Measurements from ENCODE around the gene CNTNAP3.
"Not testable (repeated sequence)": the region's sequence is repeated elsewhere in the genome, so short reads cannot be mapped to it uniquely, and the experiment has no call there.

The CNTNAP3 gene

DNA sequence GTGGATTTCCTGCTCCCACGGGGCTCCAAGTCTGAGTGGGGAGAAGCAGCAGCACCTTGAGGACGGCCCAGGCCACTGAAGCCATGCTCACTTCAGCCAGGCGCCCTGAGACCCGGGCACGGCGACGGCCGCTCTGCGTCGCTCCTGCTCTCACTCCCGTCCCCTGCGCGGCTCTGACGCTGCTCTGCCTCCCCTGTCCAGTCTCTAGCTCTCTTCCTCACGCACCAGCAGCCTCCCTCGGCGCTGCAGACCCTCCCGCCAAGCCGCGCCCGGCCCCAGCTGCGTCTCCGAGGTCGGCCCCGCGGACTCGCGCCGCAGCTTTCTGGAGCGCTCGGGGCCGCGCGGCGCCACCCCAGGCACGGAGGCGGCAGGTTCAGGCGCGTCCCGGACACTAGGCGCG, at the start of gene CNTNAP3:
TSS of gene CNTNAP3 (minus strand) at position 188 of the 400 bp plus-strand sequence. CDS start at position 85, 103 bp downstream.
- H3K27me3 ChIP-seq (ENCODE audit: insufficient read depth, low read depth, severe bottlenecking); DNase-seq; H3K9me3 ChIP-seq (ENCODE audit: severe bottlenecking); H3K27ac ChIP-seq; H3K4me3 ChIP-seq (ENCODE audit: low read depth, low read length); H3K36me3 ChIP-seq: not testable (repeated sequence)

DNA sequence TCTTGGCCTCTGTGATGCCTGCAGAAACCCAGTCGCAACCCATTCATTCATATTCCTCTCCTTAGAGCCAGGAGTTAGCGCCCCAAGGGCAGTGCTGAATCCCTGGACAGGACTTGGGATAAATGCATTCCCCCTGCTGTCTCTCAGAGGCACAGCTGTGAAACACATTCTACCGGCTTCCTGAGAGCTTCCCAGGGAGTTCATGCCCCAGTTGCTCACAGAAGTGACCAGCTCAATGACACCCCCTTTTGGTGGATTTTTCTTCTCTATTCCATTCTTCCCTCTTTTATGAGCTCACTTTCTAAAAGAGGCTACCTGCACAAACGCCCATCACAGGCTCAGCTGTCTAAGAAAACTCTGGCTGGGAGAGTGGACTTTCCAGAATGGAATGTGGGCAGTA, 8.0 kb downstream of the CNTNAP3 start:
- H3K4me3 ChIP-seq (ENCODE audit: low read depth, low read length); DNase-seq; H3K27ac ChIP-seq; H3K36me3 ChIP-seq; H3K9me3 ChIP-seq (ENCODE audit: severe bottlenecking); H3K27me3 ChIP-seq (ENCODE audit: insufficient read depth, low read depth, severe bottlenecking): not testable (repeated sequence)

DNA sequence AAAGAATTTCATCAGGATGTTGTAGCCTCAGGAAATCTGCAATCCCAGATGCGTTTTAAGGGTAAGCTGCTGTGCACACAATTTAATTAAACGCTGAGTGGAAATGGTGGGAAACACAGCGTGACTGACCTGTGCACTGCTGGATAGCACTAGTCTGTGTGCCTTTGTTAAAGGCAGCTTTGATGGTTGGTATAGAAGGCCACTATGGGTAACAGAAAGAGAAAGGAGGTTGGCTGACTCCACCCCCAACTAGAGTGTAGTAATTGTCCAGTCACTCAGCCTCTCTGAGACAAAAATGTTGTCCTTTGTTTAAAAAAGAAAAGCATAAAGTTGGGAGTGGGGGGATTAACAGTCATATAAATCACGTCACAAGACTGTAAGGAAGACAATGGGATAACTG, 45.5 kb downstream of the CNTNAP3 start:
- H3K4me3 ChIP-seq (ENCODE audit: low read depth, low read length); H3K27ac ChIP-seq; H3K27me3 ChIP-seq (ENCODE audit: insufficient read depth, low read depth, severe bottlenecking); H3K9me3 ChIP-seq (ENCODE audit: severe bottlenecking); DNase-seq; H3K36me3 ChIP-seq: not testable (repeated sequence)

DNA sequence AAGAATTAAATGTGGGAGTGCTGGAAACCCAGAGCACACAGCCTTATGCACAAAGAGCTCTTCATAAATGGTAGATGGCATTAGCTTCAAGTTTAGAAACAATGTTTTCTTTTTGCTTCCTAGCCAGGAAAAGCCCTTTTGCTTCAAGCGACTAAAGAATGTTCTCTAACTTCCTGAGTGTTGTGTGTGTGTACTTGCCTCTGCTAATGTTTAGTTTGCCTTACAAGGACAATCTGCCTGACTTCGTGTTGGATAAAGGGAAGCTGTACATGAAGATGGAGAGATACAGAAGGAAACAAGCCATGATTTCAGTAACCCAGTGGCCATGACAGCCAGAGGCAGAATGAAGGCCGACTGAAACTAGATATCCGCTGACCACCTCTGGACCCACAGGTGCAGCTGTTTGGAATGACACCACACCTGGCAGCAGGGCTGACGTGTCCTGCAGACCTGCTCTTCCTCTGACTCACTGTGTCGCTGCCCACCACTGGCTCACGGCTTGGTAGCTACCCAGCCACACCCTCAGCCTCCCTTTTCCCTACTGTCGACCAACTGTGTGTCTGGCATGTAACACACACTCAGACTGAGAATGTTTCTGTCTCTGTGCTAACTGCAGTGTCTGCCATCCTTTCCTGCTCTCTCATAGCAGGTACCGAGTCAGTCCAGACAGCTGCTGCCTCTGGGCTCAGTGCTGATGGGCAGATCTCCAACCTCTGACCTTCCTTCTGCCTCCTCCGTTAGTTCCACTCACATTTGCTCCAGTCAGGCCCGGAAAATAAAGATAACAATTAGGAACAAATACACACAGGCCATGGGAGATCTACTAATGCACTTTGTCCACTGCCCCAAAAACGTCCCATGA, 55.6 kb downstream of the CNTNAP3 start:
- H3K36me3 ChIP-seq; H3K4me3 ChIP-seq (ENCODE audit: low read depth, low read length); H3K27me3 ChIP-seq (ENCODE audit: insufficient read depth, low read depth, severe bottlenecking); DNase-seq; H3K9me3 ChIP-seq (ENCODE audit: severe bottlenecking); H3K27ac ChIP-seq: not testable (repeated sequence)

DNA sequence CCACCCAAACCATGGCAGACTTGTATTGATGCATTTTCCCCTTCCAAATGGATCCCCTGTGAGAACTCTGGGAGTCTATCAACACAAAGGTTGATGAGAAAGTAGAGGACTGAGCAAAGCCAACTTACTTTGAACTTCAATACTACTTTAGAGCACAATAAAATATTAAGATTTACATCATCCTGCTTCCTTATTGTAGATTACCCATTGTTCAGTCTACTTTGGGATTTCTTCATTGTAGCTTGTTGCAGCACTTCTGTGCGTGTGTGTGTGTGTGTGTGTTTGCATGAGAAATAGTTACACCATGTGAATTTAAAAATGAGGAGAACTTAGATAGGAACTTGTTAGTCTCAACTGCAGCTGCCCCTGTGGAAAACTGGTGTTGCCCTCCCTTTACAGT, 72.0 kb downstream of the CNTNAP3 start:
- H3K9me3 ChIP-seq (ENCODE audit: severe bottlenecking); H3K27ac ChIP-seq; H3K4me3 ChIP-seq (ENCODE audit: low read depth, low read length); H3K36me3 ChIP-seq; H3K27me3 ChIP-seq (ENCODE audit: insufficient read depth, low read depth, severe bottlenecking); DNase-seq: not testable (repeated sequence)

DNA sequence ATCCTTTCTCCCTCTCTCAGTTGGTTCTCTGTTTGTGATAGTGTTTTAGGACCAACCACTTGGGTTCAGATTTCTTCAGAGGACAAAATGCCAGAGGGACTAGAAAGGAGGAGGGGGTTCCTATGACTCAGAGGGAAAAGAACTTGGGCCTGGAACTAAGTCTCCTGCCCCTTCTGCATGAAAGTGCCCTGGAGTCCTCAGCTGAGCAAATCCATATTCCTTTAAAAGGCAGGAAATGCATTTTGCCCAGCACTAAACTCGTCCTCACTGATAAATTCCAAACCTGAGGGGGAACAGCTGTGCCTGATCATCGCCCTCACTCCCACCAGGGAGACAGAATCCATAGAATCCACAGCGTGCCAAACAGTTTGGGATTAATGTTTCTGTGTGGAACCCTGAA, 78.2 kb downstream of the CNTNAP3 start:
- H3K4me3 ChIP-seq (ENCODE audit: low read depth, low read length); H3K27ac ChIP-seq; DNase-seq; H3K27me3 ChIP-seq (ENCODE audit: insufficient read depth, low read depth, severe bottlenecking); H3K36me3 ChIP-seq; H3K9me3 ChIP-seq (ENCODE audit: severe bottlenecking): not testable (repeated sequence)

DNA sequence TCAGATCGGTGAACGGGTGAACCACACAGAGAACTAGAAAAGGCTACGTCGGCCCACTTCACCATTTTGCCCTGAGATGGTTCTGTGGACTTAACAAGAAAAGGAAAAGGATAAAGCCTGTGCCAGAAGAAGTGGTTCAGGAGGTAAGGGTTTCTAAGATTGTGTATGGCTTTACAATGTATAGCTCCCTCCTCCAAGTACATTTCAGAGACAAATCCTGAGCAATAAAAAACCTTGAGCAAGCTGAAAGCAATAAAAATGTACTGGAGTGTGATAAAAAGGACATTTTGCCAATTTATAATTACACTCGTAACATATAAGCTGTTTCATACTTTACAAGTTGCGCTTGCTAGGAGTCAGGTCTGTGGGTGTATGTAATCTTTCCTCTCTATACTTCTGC, 81.3 kb downstream of the CNTNAP3 start:
- not testable (repeated sequence) for H3K27ac ChIP-seq; H3K36me3 ChIP-seq; DNase-seq; H3K27me3 ChIP-seq (ENCODE audit: insufficient read depth, low read depth, severe bottlenecking); H3K4me3 ChIP-seq (ENCODE audit: low read depth, low read length); H3K9me3 ChIP-seq (ENCODE audit: severe bottlenecking)

DNA sequence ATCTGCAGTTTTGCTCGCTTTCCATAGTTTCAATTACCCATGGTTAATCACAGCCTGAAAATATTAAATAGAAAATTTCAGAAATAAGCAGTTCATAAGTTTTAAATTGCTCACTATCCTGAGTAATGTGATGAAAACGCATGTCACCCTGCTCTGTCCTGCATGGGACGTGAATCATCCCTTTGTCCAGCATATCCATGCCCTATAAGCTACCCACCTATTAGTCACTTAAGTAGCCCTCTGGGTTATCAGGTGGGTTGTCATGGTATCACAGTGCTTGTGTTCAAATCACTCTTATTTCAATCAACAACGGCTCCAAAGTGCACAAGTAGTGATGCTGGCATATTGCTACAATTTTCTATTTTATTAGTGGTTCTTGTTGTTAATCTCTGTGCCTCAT, 82.1 kb downstream of the CNTNAP3 start:
- not testable (repeated sequence) for H3K4me3 ChIP-seq (ENCODE audit: low read depth, low read length); DNase-seq; H3K27ac ChIP-seq; H3K27me3 ChIP-seq (ENCODE audit: insufficient read depth, low read depth, severe bottlenecking); H3K9me3 ChIP-seq (ENCODE audit: severe bottlenecking); H3K36me3 ChIP-seq

DNA sequence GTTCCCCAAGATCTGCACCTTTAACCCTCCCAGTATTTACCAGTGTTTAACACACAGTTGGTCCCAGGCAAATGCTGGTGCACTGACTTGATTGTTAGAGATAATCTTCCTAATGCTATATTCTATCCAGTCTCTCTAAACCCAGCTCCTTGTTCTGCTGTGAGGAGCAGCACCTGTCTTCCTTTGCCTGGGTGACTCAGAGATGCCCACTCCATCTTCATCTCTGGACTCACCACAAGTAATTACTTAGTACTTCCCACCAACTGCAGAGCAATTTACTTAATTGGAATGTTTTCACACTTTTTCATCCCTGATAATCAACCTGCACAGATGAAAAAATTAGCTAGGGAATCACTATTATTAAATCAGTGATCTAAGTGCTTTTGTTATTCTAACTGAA, 87.6 kb downstream of the CNTNAP3 start:
- not testable (repeated sequence) for DNase-seq; H3K9me3 ChIP-seq (ENCODE audit: severe bottlenecking); H3K4me3 ChIP-seq (ENCODE audit: low read depth, low read length); H3K27ac ChIP-seq; H3K36me3 ChIP-seq; H3K27me3 ChIP-seq (ENCODE audit: insufficient read depth, low read depth, severe bottlenecking)

DNA sequence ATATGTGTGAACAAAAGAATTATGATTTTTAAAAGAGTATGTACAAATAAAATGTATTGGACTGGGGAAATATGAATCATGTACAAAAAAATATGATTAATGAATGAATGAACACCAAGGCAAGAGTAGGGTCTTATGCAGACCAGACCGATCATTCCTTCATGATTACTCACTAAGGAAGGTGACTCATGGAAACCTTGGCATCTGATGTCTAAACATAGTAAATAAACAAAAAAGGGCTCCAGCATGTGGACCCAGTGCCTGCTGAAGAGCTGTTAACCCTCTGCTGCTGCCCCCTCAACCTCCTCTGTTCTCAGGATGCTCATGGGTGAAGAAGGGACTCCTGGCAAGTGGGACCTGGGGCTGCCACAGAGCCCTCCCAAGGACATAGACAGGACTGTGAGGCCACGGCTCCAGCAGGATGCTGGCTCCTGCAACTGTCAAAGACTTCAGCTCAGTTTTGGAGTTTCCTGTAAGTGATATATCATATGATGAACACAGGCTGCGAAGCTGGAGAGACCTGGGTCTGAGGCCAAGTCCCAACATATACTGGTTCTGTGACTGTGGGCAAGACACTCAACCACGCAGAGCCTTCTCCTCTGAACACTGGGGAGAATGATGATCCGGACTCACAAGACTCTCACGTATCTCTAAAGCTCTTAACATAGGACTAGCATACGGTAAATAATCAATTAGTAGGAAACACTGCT, 89.8 kb downstream of the CNTNAP3 start:
- not testable (repeated sequence) for H3K27ac ChIP-seq; H3K36me3 ChIP-seq; DNase-seq; H3K4me3 ChIP-seq (ENCODE audit: low read depth, low read length); H3K27me3 ChIP-seq (ENCODE audit: insufficient read depth, low read depth, severe bottlenecking); H3K9me3 ChIP-seq (ENCODE audit: severe bottlenecking)

DNA sequence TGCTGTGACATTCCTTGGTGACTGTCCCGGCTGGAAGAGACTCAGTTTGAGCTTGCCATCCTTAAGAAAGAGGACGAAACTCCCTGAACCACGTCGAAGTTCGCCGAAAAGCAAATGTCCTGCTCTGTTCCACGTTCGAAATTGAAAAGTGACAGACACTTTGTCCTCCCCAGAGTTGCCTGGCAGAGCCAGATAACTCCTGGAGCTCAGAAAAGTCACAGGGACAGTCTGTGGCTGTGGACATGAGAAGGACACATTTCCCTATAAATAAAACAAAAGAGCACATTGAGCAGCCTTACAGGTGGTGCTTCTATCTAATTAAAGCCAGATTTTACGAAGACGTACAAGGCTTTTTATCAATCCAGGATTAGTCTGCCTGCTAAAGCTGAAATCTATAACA, 116.6 kb downstream of the CNTNAP3 start:
- H3K27me3 ChIP-seq (ENCODE audit: insufficient read depth, low read depth, severe bottlenecking); H3K4me3 ChIP-seq (ENCODE audit: low read depth, low read length); H3K9me3 ChIP-seq (ENCODE audit: severe bottlenecking); H3K27ac ChIP-seq; H3K36me3 ChIP-seq; DNase-seq: not testable (repeated sequence)

DNA sequence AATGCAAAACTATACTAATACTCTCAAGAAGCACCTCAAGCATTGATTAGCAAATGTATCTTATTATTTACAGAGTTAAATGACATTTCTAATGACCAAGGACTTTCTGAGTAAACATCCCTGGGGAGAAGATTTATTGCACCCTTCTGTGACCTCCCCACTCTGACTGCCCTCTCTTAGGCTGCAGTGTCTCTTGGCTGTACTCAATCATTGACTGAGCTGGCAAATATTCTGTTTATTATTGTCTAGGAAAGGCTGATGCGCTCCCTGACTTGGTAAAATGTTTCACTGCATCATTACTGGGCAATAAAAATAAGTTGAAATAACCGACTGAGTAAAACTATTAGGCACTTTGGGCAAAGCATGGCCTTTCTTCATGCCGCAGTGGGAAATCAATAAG, 130.3 kb downstream of the CNTNAP3 start:
- not testable (repeated sequence) for H3K4me3 ChIP-seq (ENCODE audit: low read depth, low read length); H3K27me3 ChIP-seq (ENCODE audit: insufficient read depth, low read depth, severe bottlenecking); H3K27ac ChIP-seq; H3K36me3 ChIP-seq; DNase-seq; H3K9me3 ChIP-seq (ENCODE audit: severe bottlenecking)

DNA sequence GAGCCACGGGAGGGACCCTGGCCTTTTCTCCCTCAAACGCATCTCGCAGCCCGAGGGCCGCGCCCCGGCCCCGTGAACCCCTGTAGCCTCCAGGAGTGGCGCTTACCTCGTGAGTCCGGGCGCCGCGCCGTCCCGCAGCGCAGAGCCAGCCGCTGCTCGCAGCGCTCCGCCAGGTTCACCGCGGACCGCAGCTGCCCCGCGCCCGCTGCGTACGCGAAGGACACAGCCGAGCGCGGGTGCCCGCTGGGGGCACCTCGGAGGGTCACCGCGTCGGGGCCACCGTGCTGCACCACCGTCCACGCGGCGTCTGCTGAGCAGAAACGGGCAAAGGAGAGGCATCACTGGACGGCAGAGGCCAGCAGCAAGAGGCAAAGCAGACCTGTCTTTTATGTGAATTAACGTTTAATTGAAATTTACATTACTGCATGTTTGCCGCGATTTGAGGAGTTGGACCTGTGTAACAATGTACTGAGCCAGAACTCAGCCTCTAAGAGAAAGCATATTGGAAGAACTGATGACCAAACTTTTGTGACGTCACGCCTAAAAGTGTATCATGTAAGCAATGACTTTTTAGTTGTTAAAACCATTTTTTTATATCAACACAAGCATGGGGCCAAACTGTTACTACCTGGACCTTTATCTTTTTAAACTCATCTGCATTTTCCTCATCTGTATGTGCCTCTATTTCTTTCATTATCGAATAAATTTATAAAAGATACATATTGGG, 155.0 kb downstream of the CNTNAP3 start:
- not testable (repeated sequence) for H3K4me3 ChIP-seq (ENCODE audit: low read depth, low read length); DNase-seq; H3K36me3 ChIP-seq; H3K27ac ChIP-seq; H3K9me3 ChIP-seq (ENCODE audit: severe bottlenecking); H3K27me3 ChIP-seq (ENCODE audit: insufficient read depth, low read depth, severe bottlenecking)

DNA sequence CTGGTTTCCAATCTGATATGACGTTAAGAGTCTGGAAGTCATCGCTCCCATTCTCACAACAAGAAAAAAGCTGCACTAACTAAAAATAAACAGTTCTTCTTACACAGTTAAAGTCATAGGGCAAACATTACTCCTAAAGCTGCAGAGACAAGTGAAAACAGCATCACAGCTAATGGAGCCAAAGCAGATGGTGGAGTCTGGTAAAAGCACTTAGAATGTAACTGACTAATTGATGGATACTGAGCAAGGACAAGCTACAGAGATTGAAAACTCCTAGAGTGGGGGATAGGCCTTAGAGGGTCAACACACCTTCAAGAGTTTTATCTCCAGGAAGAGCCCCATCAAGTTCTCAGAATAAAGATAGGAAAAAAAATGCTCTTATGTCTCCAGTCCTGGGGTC, 166.6 kb downstream of the CNTNAP3 start:
- not testable (repeated sequence) for DNase-seq; H3K4me3 ChIP-seq (ENCODE audit: low read depth, low read length); H3K36me3 ChIP-seq; H3K27me3 ChIP-seq (ENCODE audit: insufficient read depth, low read depth, severe bottlenecking); H3K9me3 ChIP-seq (ENCODE audit: severe bottlenecking); H3K27ac ChIP-seq
